DOHH2 (cell line): Measurements from ENCODE around the gene TLE5.

Experiments used
- H3F3A ChIP-seq: fragments of 200-600 bp; sonication (generic), shearing (Covaris generic); 2 replicates; pipeline ENCODE4 v1.6.0; 2016; ENCODE audit warnings: antibody characterized with exemption, mild to moderate bottlenecking; ENCODE audit not compliant: control insufficient read depth, insufficient read depth
- H3K27ac ChIP-seq: fragments of 200-600 bp; sonication (generic); 2 replicates; pipeline ENCODE4 v1.5.1; 2014; ENCODE audit warnings: low read depth, mild to moderate bottlenecking, low read length, moderate library complexity
- H3K27me3 ChIP-seq: fragments of 200-600 bp; sonication (generic); 2 replicates; pipeline ENCODE4 v1.6.1; 2014; ENCODE audit warnings: mild to moderate bottlenecking, low read length, mixed read lengths; ENCODE audit not compliant: control insufficient read depth
- H3K36me3 ChIP-seq: fragments of 200-600 bp; sonication (generic); 2 replicates; pipeline ENCODE4 v1.6.1; 2014; ENCODE audit warnings: mild to moderate bottlenecking, low read length, moderate library complexity, mixed read lengths; ENCODE audit not compliant: control insufficient read depth
- H3K4me1 ChIP-seq: fragments of 200-600 bp; sonication (generic); 2 replicates; pipeline ENCODE4 v1.6.1; 2014; ENCODE audit warnings: mild to moderate bottlenecking, low read length, mixed read lengths; ENCODE audit not compliant: control insufficient read depth
- H3K4me2 ChIP-seq: fragments of 200-600 bp; sonication (generic); 2 replicates; pipeline ENCODE4 v1.6.0; 2014; ENCODE audit warnings: mild to moderate bottlenecking, low read length, moderate library complexity
- H3K4me3 ChIP-seq: fragments of 200-600 bp; sonication (generic); 2 replicates; pipeline ENCODE4 v1.5.1; 2014; ENCODE audit warnings: mild to moderate bottlenecking, low read length, mixed read lengths
- H3K79me2 ChIP-seq: fragments of 200-600 bp; sonication (generic); 2 replicates; pipeline ENCODE4 v1.6.1; 2014; ENCODE audit warnings: mild to moderate bottlenecking, low read length, mixed read lengths; ENCODE audit not compliant: control insufficient read depth
- H3K9me2 ChIP-seq: fragments of 200-600 bp; sonication (generic); replicated peaks from 2 replicates; pipeline ENCODE4 v1.6.1; 2014; ENCODE audit warnings: mild to moderate bottlenecking, low read length, mixed read lengths; ENCODE audit not compliant: control insufficient read depth
- H3K9me3 ChIP-seq: fragments of 200-600 bp; sonication (generic); 2 replicates; pipeline ENCODE4 v1.6.1; 2014; ENCODE audit warnings: antibody characterized with exemption, low read length, mixed read lengths; ENCODE audit not compliant: control insufficient read depth, insufficient read depth
- H4K20me1 ChIP-seq: fragments of 200-600 bp; sonication (generic); 2 replicates; pipeline ENCODE4 v1.6.0; 2014; ENCODE audit warnings: low read depth, mild to moderate bottlenecking, antibody characterized with exemption, low read length, moderate library complexity; ENCODE audit not compliant: control insufficient read depth, insufficient read depth
- EZH2phosphoT487 ChIP-seq: fragments of 200-600 bp; sonication (generic); IDR thresholded peaks from 2 replicates; pipeline ENCODE4 v1.6.1; 2017; ENCODE audit warnings: borderline replicate concordance, mild to moderate bottlenecking, antibody characterized with exemption, low read length, moderate library complexity, mixed read lengths
- TF ChIP-seq, protein P1 (sequence below): fragments of 200-600 bp; sonication (generic); IDR thresholded peaks from one replicate; pipeline ENCODE4 v1.5.1; 2014; ENCODE audit warnings: antibody characterized with exemption, mild to moderate bottlenecking, low read depth, low read length; ENCODE audit not compliant: poor library complexity, severe bottlenecking

The TLE5 gene

DNA sequence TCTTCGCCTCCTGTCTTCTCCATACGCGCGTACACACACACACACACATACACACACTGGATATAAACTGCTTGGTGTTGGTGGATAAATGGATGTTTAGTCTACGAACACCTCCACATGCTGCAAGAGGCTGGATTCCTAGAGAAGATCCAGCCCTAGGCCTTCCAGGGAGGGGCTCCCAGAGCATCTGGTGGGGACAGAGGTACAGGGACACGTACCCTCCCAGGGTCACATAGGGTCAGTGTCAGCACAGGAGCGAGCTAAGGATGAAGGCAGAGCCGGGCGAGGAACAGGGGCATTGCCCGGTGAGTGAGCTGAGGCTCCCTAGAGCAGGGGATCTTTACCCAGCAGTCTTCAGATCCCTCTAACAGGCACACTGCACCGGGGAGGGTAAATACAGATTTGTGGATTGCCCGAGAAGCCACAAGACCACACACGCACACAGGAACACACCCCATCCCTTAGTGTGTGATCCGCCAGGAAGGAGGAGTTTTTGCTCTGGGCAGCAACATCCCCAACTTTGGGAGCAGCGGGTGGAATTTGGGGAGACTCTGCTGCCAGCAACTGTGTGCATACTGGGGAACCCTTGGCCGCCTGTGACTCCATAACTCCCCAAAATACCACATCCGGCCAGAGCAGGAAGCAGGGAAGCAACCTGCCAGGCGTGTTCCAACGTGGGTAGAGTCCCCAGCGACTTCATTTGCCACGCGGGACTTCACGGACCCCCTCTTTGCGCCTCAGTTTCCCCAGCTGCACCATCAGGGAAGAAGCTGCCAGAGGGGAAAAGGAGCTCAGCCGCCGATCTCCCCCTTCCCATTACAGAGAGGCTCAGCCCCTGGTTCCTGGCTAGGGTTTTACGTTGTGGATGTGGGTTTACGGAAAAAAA lies 27.4 kb downstream of the TLE5 start:
- Histone ChIP-seq H3K27me3 (peaks cover 37% of the 10 kb centered on the region), H3K36me3 (no peaks in the 10 kb centered on the region), H3K4me1 (peaks cover 17% of the 10 kb centered on the region), H3K4me3 (peak overlapping the region; percentile 77), H3K4me2 (peak overlapping the region; percentile 96), H3K79me2 (no peaks in the 10 kb centered on the region), H3K9me3 (no peaks in the 10 kb centered on the region), H3K27ac (peak overlapping the region; percentile 16; the same call in 1 of the 2 replicates), H4K20me1 (0 out of 2 replicates have a peak, but pooled peaks cover 4% of the 10 kb centered on the region), H3F3A (peaks cover 8% of the 10 kb centered on the region), H3K9me2 (no peaks in the 10 kb centered on the region)
- TF ChIP-seq EZH2phosphoT487: no peak

DNA sequence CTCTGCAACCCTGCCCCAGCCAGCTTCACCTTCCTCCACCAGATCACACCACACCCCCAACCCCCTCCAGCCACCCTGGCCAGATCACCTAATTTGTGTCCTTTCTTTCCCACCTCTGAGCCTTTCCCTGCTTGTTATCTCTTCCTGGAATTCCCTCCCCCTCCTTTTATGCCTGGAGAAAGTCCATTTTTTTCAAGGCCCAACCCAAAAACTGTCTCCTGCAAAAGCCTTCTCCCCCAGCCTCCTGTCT lies 28.0 kb downstream of the TLE5 start:
- Histone ChIP-seq H3K9me3 (no peaks in the 10 kb centered on the region), H3K9me2 (no peaks in the 10 kb centered on the region), H3K4me2 (0 out of 2 replicates have a peak overlapping the region, but pooled peaks have one; percentile 96), H3K27me3 (peaks cover 42% of the 10 kb centered on the region), H3K79me2 (no peaks in the 10 kb centered on the region), H3K36me3 (no peaks in the 10 kb centered on the region), H4K20me1 (0 out of 2 replicates have a peak, but pooled peaks cover 4% of the 10 kb centered on the region), H3K4me3 (no peak overlapping the region), H3F3A (peaks cover 8% of the 10 kb centered on the region), H3K27ac (no peak overlapping the region), H3K4me1 (peaks cover 17% of the 10 kb centered on the region)
- TF ChIP-seq, protein P1, sequence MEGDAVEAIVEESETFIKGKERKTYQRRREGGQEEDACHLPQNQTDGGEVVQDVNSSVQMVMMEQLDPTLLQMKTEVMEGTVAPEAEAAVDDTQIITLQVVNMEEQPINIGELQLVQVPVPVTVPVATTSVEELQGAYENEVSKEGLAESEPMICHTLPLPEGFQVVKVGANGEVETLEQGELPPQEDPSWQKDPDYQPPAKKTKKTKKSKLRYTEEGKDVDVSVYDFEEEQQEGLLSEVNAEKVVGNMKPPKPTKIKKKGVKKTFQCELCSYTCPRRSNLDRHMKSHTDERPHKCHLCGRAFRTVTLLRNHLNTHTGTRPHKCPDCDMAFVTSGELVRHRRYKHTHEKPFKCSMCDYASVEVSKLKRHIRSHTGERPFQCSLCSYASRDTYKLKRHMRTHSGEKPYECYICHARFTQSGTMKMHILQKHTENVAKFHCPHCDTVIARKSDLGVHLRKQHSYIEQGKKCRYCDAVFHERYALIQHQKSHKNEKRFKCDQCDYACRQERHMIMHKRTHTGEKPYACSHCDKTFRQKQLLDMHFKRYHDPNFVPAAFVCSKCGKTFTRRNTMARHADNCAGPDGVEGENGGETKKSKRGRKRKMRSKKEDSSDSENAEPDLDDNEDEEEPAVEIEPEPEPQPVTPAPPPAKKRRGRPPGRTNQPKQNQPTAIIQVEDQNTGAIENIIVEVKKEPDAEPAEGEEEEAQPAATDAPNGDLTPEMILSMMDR: no peak
- TF ChIP-seq EZH2phosphoT487: no peak

DNA sequence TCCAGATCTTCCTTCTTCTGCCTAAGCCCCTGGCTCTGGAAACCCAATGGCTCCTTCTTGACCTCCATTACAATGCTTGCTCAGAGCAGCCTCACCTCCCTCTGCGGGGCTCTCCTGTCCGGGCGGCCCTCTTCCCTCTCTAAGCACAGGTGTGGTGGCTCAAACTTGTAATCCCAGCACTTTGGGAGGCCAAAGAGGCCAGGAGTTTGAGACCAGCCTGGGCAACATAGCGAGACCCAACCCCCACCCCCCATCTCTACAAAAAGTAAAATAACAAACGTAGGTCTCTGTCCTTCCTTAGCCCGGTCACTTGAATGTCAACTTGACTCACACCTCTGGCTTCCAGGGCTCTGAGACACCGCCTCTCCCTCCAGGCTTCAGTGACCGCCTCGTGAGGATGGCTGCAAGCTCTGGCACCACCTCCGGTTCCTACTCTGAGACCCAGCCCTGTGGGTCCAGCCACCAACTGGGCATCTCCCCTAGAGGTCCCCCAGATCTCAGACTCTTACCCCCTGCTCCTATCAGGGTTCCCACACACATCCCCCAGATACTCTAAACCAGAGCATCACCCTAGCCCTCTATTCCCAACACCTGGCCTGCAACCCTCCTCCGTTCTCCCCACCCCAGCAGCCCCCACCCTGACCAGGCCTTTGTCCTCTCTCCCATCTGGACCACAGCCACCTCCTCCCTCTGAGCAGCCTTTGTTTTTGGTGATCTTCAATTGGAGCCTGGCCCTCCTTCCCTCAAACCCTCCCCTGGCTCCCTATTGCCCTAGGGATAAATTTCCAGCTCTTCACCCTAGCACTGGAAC lies 28.5 kb downstream of the TLE5 start:
- no peaks in the 10 kb centered on the region for H3K36me3 ChIP-seq
- TF ChIP-seq EZH2phosphoT487: no peak
- TF ChIP-seq, protein P1: no peak
- H3K79me2 ChIP-seq: no peaks in the 10 kb centered on the region
- no peaks in the 10 kb centered on the region for H3K9me3 ChIP-seq
- peaks cover 44% of the 10 kb centered on the region for H3K27me3 ChIP-seq
- no peaks in the 10 kb centered on the region for H3K9me2 ChIP-seq
- no peak overlapping the region for H3K27ac ChIP-seq
- 0 out of 2 replicates have a peak, but pooled peaks cover 4% of the 10 kb centered on the region for H4K20me1 ChIP-seq
- H3K4me1 ChIP-seq: peaks cover 18% of the 10 kb centered on the region
- H3K4me2 ChIP-seq: no peak overlapping the region
- H3F3A ChIP-seq: peaks cover 8% of the 10 kb centered on the region
- H3K4me3 ChIP-seq: no peak overlapping the region

DNA sequence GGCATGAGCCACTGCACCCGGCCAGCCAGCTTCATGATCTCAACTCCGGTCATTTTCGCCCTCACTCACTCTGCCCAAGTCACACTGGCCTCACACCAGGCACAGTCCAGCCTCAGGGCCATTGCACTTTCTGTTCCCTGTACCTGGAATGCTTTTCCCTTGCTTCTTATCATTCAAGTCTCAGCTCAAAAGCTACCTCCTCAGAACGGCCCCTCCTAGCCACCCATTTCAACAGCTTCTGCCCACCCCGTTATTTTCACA lies 30.8 kb downstream of the TLE5 start:
- Histone ChIP-seq H3K36me3 (no peaks in the 10 kb centered on the region), H3K9me3 (no peaks in the 10 kb centered on the region), H3K27me3 (peaks cover 67% of the 10 kb centered on the region), H3K4me3 (no peak overlapping the region), H3F3A (no peaks in the 10 kb centered on the region; the same call in 1 of the 2 replicates), H3K27ac (no peak overlapping the region), H3K79me2 (no peaks in the 10 kb centered on the region), H3K9me2 (no peaks in the 10 kb centered on the region), H3K4me2 (no peak overlapping the region), H4K20me1 (0 out of 2 replicates have a peak, but pooled peaks cover 4% of the 10 kb centered on the region), H3K4me1 (peaks cover 20% of the 10 kb centered on the region)
- TF ChIP-seq EZH2phosphoT487: no peak
- TF ChIP-seq, protein P1: no peak
